SH-SY5Y (cell line): ENCODE results near the gene PIK3AP1.
A peak's percentile ranks its signal among the peaks of the same experiment; 100 is the strongest.

Experiments used
- GATA2 ChIP-seq: IDR thresholded peaks from 2 replicates; pipeline ENCODE4 v1.6.1; 2011; ENCODE audit warnings: mild to moderate bottlenecking, low read depth, low read length
- GATA3 ChIP-seq: IDR thresholded peaks from 2 replicates; pipeline ENCODE4 v1.6.1; 2011; ENCODE audit warnings: low read depth, mild to moderate bottlenecking, low read length, moderate library complexity

PIK3AP1 gene

GRCh38 chr10:96720422-96721206 lies at the start of gene PIK3AP1:
Gene PIK3AP1, minus strand, starts transcription at chr10:96720514. Its CDS starts 120 bp downstream, at chr10:96720394.
- TF ChIP-seq GATA2 (no peak), GATA3 (no peak)

- TF ChIP-seq GATA2 (no peak), GATA3 (no peak)
Measured at GRCh38 chr10:96768136-96768535, 47.8 kb upstream of the PIK3AP1 start.

- TF ChIP-seq GATA2, result no peak
- TF ChIP-seq GATA3, result no peak
Measured at GRCh38 chr10:96767611-96768010, 47.3 kb upstream of the PIK3AP1 start.

- no peak for TF ChIP-seq GATA3
- peak; percentile 46 for TF ChIP-seq GATA2
Measured at GRCh38 chr10:96765406-96766240, 45.3 kb upstream of the PIK3AP1 start.

GRCh38 chr10:96764425-96765060 lies 44.2 kb upstream of the PIK3AP1 start:
- TF ChIP-seq GATA3 (no peak), GATA2 (no peak)

GRCh38 chr10:96758423-96758822 lies 38.1 kb upstream of the PIK3AP1 start:
- TF ChIP-seq GATA3 (no peak), GATA2 (no peak)

GRCh38 chr10:96756111-96756903 lies 36.0 kb upstream of the PIK3AP1 start:
- TF ChIP-seq GATA2, result no peak
- TF ChIP-seq GATA3, result no peak

GRCh38 chr10:96753956-96754355 lies 33.6 kb upstream of the PIK3AP1 start:
- no peak for TF ChIP-seq GATA2
- no peak for TF ChIP-seq GATA3

GRCh38 chr10:96752375-96752774 lies 32.1 kb upstream of the PIK3AP1 start:
- no peak for TF ChIP-seq GATA3
- no peak for TF ChIP-seq GATA2

- TF ChIP-seq GATA2 (no peak), GATA3 (no peak)
Measured at GRCh38 chr10:96747734-96748550, 27.6 kb upstream of the PIK3AP1 start.

GRCh38 chr10:96746503-96746902 lies 26.2 kb upstream of the PIK3AP1 start:
- TF ChIP-seq GATA2, result no peak
- TF ChIP-seq GATA3, result no peak

GRCh38 chr10:96745950-96746349 lies 25.6 kb upstream of the PIK3AP1 start:
- TF ChIP-seq GATA3, result no peak
